GM18951 (cell line): Measurements from ENCODE around the gene MTARC1.

Experiments used
- POLR2A ChIP-seq: IDR thresholded peaks from 4 replicates; pipeline ENCODE4 v1.6.1; 2011; ENCODE audit warnings: mild to moderate bottlenecking; ENCODE audit not compliant: insufficient read length, insufficient read depth; ENCODE audit errors: extremely low read depth
- in situ Hi-C: fragments of 300-500 bp; cut with MboI; formaldehyde crosslinking; loops from one replicate; pipeline ENCODE4 v1.12.0; 2022; ENCODE audit warnings: low sequenced_read_pairs, mixed read lengths, inconsistent platforms; ENCODE audit not compliant: unreplicated experiment

Gene MTARC1

DNA sequence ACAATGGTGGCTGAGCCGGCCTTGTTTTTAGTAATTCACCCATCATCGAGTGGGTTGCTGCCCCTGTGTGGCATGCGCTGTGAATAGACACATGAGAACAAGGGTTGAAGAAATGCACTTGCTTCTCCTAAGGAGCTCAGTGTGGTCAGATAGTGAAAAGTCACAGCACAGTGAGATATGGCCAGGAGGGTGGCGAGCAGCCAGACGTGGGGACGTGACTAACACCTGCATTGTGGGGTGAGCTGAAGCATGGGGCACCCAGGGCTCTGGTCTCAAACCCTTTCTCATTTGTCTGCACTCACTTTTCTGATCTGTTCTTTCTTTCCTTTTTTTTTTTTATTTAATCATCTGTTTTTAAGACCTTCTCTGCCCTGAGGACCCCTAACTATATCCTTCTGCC is 13.5 kb downstream of the MTARC1 start:
- TF ChIP-seq POLR2A = no peak
- in situ Hi-C loops = no loop called here

DNA sequence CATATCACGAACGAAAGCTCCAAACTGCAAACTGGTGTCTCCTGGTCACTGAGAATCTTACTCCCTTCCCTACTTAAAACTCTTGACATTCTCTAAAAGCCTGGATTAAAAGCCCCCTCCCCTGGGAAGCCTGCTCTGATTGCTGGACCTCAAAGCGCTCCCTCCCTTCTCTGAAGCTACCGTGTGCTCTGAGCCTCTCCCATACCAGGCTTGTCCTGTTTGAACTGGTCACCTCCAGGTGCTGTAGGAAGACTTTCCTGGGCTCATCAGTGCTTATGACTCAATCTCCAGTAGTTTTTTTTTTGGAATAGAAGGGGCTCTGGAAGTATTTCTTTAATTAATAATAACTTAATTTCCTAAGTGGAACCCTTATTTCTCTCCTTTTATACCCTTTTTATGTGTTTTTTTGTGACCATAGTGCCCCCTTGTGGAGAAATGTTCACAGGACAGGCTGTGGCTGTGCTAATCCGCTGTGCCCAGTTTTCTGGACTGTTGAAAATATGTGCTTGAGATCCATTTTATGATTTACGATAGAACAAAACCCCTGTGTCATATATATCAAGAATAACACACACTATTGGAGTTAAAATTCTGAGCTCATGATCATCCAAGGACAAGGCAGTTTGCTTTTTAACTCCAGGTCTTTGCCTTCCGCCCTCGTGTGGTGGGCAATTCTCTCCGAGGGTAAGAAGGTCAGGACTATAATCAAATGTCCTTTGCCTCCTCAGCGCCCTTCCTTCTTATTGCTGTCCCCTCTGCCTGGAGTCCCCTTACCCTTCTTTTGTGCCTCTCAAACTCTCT is 16.9 kb downstream of the MTARC1 start:
- no peak for TF ChIP-seq POLR2A
- in situ Hi-C loops = no loop called here

GRCh38 chr1:220804202-220804586 is 17.5 kb downstream of the MTARC1 start:
- no peak for TF ChIP-seq POLR2A
- in situ Hi-C loops = no loop called here

DNA sequence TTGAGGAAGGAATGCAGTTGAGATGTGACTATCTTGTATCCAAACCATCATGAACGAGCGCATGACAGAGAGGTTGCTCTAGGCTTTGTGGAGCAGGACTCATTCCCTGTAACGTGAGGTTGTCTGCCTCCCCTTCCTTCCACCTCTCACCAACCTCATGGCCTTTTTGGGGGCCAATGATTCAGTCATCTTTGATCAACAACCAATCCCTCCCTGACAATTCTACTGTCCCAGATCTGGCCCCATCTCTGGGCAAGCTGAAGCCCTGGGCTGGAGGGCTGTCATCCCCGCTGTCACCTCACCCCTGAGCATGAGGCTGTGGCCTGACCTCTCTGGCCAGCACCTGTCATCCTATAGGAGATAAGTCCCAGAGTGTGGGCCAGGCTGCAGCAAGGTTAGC is 19.7 kb downstream of the MTARC1 start:
- in situ Hi-C loops = no loop called here
- TF ChIP-seq POLR2A = no peak

GRCh38 chr1:220807726-220808125 is 21.0 kb downstream of the MTARC1 start:
- in situ Hi-C loops = no loop called here

GRCh38 chr1:220808345-220809186 is 21.9 kb downstream of the MTARC1 start:
- no peak for TF ChIP-seq POLR2A
- in situ Hi-C loops = no loop called here

More at GRCh38 chr1:220807726-220808125, 21.0 kb downstream of the MTARC1 start:
- TF ChIP-seq POLR2A = no peak

DNA sequence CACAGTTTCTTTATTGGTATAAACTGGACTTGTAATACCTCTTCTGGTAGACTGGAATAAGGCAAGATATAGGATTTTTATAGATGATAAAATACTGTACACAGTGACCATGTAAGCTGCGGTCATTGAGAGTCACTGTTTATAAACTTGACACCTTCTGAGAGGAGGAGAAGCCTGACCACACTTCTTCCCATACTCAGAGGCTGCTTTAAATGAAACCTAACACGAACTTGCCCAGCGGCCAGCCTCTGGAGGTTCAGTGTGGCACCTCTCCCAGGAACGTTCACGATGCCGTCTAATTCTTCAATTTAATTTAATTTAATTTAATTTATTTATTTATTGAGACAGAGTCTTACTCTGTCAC is 22.5 kb downstream of the MTARC1 start:
- in situ Hi-C loops = no loop called here
- no peak for TF ChIP-seq POLR2A

DNA sequence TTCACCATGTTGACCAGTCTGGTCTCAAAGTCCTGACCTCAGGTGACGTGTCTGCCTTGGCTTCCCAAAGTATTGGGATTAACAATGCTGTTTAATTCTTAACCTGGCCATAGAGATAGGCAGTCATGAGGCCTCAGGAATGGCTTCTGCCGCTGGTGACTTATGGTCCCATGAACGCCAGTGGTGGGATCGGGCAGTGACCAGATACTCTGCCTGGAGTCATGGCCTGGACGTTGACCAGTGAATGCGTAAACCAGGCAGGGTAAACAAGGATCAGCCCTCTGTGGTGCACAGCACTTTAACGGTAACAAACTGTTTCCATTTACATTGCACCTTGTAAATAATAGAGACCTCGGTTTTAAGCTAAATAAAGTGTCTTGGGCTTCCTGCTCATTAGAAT is 23.0 kb downstream of the MTARC1 start:
- in situ Hi-C loops = no loop called here
- TF ChIP-seq POLR2A = no peak

DNA sequence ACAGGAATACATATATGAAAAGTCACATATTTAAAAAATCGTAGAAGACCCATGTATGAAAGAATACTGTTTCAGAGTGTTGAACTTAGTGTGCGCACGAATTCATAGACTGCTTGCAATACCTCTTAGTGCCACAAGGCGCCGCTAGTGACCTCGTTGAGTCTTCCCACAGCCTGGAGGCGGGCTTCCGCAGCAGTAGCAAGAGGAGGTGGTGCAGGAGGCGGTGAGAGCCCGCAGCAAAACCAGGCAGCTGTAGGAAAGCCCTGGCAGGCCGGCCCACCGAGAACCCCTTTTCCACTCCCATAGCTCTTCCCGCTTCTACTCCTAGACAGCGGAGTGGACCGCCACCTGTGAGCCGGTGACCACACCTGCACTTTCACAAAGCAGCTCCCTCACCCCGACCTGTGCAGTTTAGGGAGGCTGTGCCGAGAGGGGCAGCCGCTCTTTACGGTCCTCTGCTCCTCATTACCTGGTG is 23.5 kb downstream of the MTARC1 start:
- TF ChIP-seq POLR2A = no peak
- in situ Hi-C loops = no loop called here

DNA sequence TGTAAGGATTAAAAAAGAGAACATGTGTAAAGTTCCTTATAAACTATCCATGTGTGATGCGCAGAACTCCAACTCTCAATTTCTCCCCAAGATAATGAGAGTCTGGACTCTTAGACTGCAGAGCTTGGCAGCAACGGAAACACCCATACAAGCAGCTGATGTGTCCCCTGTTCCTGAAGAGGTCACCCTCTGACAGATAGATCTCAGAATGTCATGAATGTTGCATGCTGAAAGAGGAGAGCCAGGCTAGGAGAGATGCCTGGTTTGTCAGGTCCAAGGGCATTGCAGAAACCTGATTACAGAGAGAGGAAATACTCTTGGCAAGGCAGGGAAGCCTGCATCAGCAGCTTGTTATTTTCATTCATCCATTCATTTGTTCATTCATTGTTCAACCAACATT is 24.2 kb downstream of the MTARC1 start:
- TF ChIP-seq POLR2A = no peak
- in situ Hi-C loops = no loop called here

- in situ Hi-C loops = no loop called here
- no peak for TF ChIP-seq POLR2A
Observed at GRCh38 chr1:220811695-220812094, 25.0 kb downstream of the MTARC1 start.

DNA sequence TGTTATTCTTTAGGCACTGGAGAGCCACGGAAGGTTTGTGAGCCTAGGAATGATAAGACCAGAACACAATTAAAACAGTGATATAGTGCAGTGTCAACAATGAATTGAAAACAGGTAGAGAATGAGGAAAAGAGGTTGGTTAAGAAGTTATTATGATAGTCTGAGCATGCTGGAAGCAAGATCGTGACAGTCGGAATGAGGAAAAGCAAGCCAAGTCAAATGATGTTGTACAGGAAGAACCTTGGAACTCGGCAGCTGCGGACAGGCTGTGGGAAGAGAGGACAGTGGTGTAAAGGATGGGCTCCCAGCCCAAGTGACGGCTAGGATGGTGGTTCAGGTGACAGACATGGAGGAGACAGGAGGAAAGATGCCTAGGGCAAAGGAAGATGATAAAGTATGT is 25.6 kb downstream of the MTARC1 start:
- TF ChIP-seq POLR2A = no peak
- in situ Hi-C loops = no loop called here

DNA sequence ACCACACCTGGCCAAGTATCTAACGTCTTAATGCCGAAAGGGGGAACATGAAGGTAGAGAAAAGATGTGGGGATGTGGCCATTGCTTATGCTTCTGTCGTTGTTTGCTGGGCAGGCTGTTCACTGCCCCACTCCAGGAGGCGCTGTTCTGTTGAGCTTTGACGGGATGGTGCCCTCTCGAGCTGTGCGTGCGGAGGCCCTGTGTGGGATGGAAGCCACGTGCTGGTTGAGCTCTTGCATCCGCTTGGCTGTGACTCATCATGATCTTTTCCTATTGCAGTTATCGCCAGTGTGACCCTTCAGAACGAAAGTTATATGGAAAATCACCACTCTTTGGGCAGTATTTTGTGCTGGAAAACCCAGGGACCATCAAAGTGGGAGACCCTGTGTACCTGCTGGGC is 26.3 kb downstream of the MTARC1 start:
- in situ Hi-C loops = no loop called here
- TF ChIP-seq POLR2A = no peak

- no peak for TF ChIP-seq POLR2A
- in situ Hi-C loops = no loop called here
Observed at GRCh38 chr1:220815409-220815808, 28.7 kb downstream of the MTARC1 start.
